ENCODE measurements around the gene POLN.
"Not testable (repeated sequence)": the region's sequence is repeated elsewhere in the genome, so short reads cannot be mapped to it uniquely, and the experiment has no call there.

Gene POLN

DNA sequence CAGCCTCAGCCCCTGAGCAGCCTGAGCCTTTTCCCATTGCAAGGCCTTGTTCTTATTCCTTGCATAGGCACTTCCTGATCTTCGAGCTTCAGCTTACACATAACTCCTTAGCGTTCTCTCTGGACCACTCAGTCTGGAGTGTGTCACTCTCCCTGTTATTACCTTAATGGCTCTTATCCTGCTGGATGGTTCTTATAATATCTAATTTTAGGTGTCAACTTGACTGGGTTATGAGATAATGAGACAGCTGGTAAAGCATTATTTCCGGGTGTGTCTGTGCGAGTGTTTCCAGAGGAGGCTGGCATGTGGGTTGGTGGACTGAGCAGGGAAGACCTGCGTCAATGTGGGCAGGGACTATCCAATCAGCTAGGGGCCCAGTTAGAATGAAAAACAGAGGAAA is 75.7 kb downstream of the POLN start:
- DNase-seq (ENCODE audit: low spot score), result no peak

DNA sequence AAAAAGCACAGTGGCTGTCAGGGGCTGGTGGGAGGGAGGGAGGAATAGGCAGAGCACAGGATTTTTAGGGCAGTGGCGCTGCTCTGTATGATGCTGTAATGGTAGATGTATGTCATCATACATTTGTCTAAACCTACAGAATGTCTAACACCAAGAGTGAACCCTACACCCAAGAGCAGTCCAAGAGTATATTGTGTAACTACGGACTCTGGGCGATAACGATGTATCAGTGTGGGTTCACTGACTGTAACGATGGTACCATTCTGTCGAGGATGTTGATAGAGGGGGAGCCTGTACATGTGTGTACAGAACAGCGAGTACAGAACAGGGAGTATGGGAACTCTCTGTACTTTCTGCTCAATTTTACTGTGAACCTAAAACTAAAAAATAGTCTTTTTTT is 76.5 kb downstream of the POLN start:
- DNase-seq (ENCODE audit: low spot score), result no peak

DNA sequence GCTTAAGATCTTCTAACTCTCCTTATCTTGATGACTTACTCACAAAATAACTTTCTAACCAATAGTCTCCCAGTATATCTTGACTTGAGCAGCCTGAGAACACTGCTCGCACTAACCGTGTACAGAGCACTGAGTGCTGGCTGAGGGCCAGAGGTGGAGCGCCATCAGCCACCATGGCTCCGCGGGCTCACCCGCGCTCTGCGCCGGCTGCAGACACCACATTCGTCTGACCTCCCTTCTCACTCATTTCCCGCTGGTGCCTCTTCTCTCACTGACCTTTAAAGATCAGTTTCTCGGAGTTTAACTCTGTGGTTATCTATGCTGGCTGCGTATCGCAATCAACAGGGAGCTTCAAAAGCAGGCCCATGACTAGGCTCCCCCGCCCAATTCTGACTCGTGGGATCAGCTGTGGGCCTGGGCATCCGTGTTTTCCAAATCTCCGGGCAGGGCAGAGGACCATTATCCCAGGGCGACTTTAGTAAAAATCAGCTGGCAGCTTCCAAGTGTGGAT is 78.6 kb downstream of the POLN start:
- no peak for DNase-seq (ENCODE audit: low spot score)

DNA sequence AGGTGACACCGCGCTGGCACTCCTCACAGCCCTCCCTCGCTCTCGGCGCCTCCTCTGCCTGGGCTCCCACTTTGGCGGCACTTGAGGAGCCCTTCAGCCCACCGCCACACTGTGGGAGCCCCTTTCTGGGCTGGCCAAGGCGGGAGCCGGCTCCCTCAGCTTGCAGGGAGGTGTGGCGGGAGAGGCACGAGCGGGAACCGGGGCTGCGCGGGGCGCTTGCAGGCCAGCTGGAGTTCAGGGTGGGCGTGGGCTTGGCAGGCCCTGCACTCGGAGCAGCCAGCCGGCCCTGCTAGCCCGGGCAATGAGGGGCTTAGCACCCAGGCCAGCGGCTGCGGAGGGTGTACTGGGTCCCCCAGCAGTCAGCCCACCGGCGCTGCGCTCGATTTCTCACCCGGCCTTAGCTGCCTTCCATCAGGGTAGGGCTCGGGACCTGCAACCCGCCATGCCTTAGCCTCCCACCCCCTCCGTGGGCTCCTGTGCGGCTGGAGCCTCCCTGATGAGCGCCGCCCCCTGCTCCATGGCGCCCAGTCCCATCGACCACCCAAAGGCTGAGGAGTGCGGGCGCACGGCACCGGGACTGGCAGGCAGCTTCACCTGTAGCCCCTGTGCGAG is 80.7 kb downstream of the POLN start:
- DNase-seq (ENCODE audit: low spot score), result not testable (repeated sequence)

DNA sequence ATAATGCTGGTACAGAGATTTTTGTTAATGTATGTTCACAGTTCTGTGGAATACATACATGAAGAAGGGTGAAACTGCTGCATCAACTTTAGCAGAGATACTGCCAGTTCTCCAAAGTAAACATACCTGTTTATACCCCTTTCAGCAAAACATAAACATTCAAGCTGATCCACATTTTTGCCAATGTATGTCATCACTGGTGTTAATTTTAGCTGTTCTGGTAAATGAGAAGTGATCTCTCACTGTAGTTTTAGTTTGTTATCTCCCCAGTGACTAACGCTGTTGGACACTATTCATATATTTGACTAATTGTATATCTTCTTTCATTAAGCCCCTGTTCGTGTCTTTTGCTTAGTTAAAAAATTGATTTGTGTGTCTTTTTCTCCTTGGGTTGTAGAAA is 82.0 kb downstream of the POLN start:
- DNase-seq (ENCODE audit: low spot score), result no peak

DNA sequence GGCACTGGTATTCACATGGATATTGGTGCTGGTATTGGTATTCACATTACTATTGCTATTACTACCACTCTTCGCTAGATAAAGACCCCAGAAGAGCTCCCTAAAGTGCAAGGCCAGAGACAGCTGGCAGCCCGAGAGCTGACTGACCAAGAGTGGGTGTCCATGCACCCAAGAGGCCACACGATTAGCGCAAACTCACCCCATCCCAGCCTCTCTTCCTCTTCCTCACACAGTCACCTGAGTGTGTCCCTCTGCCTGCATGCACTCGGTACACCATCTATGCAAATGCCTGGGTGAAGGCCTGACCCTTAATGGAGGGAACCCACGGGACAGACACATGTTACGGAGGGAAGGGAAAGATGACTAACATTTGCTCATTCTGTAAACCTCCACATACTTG is 86.7 kb downstream of the POLN start:
- no peak for DNase-seq (ENCODE audit: low spot score)

DNA sequence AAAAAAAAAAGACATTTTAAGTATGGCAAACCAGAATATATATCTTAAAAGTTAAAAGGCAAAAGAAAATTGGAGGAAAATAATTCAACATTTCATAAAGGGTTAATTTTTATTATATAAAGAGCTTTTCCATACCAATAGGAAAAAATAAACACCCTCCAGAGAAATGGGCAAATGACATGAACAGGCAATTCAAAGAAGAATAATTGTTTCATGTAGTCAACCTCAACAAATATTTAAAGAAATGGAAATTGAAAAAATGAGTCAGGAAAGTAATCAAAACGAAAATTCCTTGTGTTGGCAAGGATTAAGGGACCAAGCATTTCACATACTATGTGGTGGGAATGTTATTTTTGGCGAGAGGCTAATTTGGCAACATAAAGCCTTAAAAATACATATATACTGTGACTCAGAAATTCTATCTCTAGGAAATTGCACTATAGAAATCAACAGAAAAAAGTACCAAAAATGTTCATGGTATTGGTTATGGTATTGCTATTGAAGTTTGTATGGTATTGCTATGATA is 87.6 kb downstream of the POLN start:
- DNase-seq (ENCODE audit: low spot score), result no peak

DNA sequence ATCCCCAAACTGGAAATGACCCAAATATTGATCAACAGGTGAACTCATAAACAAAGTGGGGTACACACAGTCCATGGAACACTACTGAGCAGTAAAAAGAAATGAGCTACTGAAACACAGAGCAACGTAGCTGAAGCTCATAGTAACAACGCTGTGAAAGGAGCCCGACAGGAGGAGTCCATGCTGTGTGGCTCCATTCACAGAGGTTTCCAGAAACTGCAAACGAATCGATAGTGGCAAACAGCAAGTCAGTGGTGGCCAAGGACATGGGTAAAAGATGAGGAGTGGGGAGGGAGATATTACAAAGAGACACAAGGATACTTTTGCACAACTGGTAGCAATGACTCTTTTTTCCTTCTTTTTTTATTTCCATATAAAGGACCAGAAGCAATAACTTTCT is 90.4 kb downstream of the POLN start:
- DNase-seq (ENCODE audit: low spot score), result no peak

DNA sequence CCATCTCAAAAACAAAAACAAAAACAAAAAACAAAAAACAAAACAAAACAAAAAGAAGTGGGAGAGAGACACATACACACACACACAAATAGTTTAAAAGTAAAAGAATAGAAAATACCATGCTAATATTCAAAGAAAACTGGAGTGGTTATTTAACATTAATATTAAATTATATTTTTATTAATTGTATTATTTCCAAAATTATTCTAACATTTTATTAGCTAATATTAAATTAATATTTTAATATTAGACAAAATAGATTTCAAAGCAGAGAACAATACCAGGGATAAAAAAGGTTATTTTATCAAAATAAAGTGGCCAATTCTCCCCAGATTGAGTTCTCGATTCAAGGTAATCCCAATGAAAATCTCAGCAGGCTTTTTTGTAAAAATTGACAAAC is 91.8 kb downstream of the POLN start:
- DNase-seq (ENCODE audit: low spot score), result no peak

DNA sequence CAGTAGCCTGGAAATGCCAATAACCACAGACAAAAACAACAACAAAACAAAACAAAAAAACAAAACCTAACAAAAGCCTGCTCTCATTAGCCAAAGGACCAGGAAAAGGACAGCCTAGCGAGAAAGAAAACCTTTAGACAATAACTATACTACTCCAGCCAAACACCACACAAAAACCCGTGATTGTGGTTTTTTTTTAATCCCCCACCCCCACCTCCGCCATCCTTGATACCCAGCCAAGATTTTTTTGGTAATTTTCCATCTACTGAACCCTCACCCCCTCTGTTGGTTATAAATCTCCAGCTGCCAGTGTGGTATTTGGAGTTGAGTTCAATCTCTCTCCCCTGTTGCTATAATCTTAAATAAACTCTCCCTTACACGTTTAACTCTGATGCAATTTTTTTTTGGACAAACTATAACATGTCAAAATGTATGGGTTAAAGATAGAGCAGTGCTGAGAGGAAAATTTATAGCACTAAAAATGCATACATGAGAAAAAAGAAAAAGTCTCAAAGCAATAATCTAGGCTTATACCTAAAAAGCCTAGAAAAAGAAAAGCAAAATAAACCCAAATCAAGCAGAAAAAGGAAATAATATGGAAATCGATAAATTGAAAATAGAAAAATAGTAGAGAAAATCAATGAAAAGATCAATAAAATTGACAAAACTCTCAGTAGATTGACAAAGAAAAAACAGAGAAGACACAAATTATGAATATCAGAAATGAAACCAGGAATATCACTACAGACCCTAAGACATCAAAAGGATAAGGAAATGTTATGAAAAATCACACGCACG is 99.1 kb downstream of the POLN start:
- no peak for DNase-seq (ENCODE audit: low spot score)

DNA sequence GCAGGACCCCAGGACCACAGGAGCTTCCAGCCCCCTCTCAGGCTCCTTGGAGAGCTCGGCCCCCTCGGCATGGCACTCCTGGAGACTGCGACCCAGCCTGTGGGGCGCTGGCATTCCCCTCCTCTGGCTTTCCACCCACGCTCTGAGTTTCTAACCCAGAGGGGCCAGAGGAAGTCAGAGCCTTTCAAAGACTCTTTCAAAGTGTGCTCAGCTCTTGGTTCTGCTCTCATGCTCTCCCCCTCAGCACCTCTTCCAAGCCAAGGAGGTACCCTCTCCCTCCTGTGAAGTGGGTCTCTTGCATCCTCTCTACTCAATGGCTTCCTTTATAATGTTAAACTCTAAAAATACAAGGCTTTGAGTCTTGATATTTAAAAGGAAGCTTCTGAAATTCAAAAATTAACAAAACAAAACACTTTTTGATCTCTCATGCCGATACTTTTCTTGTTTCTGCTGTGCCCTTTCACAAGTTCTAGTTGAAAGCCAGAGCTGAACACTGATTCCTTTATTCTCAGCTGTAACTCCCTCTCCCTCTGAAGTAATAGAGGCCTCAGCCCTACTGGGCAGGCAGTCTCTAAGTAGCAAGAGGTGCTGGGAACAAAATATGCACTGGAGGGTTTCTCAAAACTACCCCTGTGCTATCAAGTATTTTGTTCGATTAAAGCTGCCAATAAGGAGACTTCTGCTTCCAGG is 100.0 kb downstream of the POLN start:
- no peak for DNase-seq (ENCODE audit: low spot score)

DNA sequence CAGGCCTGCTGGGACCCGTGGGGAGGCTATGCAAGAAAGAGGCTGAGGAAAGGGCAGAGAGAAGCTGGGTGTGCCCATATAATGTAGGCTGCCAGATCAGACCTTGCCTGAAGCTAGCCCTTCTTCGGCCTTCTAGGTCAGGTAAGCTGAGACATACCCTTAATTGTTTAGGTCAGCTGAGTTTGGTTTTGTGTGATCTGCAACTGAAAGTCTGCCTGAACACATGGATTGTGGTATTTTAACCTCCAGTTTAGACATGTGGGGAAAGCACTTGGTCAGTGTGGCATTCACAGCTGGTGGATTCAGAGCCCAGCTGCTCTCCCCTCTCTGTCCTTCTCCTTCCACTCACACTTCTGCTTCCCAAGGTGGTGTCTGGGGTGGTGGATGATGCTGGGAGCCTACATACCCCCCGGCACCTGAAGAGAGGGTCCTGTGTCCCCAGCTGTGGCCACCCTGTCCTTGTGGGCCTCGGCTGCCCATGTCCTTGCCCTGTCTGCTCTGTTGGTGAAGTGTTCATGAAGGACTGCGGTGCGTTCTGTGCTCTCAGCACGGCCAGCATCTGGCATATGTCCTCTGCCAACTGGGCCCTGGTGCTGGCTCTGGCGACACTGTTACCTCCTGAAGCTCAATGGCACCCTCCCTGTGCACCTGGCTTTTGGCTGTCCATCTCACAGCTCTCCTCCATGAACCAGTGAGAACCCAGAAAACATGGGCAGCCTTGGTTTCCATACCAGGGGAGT is 100.7 kb downstream of the POLN start:
- no peak for DNase-seq (ENCODE audit: low spot score)

DNA sequence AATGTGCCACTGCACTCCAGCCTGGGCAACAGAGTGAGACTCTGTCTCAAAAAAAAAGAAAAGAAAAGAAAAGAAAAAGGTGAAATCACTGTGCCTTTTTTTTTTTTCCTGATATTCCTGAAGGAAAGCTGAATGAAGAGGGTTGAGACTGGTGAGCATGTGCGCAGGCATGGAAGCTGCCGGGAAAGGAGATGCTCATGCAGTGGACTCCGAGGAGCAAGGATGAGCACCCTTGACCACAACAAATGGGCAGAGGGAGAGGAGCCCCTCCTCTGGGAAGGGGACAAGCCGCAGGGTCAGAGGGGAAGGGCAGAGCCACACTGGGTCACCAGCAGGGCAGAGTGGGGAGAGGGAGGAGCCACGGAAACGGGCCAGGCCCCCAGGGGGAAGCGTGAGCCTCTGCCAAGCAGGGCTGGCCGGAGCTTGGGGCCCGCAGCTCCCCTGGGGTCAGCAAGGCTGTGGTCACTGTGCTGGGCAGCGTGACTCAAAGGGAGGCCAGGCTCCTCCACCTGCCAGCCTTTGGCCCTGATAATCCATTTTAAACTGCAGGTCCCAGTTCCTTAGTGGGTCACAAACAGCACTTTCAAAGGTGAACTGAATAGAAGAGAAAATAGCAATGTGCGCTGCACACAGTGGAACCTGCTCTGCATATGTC is 102.9 kb downstream of the POLN start:
- no peak for DNase-seq (ENCODE audit: low spot score)

DNA sequence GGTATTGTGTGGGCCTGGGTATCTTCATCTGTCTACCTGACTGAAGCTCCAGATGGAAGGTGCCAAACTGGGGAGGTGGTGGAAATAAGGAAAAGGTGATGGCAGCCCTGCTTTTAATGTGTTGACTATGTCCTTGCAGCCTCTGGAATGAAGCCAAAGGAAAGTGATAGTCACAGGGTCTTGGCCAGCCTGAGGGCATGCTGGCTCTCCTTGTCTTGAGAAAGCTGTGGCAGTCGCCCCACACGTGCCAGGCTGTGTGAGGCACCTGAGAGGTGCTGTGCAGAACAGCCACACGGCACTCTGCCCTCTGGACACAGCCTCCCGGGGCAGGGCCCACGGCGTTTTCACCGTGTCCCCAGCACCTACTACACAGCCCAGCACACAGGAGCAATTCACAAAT is 105.2 kb downstream of the POLN start:
- no peak for DNase-seq (ENCODE audit: low spot score)

DNA sequence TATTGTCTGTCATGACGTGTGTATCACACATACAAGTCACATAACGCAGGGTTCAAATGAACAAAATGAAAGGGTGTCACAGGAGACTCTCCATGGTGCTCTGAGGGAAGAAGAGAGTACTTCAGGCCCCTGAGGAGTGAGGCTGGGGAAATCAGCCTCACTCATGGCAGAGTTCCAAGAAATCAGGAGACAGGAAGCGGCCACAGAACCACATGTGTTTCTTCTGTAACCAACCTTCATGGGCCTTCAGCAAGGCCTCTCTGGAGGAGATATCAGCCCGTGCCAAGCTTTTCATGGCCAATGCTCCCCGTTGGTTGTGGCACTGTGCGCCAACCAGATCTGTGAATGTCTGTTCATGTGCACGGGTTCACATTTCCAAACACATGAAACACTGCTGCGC is 106.8 kb downstream of the POLN start:
- DNase-seq (ENCODE audit: low spot score), result no peak

DNA sequence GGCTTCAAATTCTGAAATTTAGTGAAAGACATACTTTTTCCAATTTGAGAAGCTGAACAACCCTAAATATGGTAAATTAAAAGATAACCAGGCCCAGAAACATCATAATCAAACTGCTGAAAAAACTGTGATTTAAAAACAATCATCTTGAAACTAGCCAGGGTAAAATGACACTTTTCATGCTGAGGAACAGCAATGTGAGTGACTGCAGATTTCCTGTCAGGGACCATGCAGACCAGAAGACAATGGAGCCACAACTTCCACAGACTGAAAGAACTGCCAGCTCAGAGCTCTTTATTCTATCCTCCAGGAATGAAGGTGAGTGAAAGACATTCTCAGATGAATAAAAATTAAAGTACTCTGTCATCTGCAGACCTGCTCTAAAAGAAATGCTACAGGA is 109.5 kb downstream of the POLN start:
- no peak for DNase-seq (ENCODE audit: low spot score)

DNA sequence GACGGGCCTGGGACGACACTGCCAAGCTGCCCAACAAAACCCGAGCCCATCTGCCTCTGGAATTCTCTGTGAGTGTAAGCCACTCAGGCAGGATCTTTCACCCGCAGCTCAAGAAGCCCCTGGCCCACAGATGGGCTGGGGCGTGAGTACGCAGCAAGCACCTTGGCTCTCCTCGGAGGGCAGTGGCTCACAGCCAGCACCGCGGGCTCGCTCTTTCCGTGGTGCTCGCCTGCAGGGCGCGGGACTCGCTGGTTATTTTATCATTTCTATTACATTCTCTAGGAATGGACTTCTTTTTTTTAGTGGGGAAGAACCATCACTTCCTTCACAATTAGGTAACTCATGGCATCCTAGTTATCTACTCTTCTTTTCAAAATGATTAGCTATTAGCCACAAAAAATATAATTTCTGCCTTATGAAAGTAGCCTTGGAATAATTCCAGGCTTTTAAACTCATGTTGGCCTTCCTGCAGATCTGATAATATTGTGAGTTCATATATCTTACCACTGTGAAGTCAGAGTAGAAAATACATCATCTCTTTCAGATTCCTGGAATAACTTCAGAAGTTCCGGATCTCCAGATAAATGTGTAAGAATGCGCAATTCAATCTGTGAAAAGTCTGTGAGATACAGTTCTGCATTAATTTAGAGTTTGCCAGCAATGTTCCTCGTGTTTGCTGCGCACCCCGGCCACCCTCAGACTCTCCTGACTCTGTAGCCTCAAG is 114.2 kb downstream of the POLN start:
- DNase-seq (ENCODE audit: low spot score), result no peak

DNA sequence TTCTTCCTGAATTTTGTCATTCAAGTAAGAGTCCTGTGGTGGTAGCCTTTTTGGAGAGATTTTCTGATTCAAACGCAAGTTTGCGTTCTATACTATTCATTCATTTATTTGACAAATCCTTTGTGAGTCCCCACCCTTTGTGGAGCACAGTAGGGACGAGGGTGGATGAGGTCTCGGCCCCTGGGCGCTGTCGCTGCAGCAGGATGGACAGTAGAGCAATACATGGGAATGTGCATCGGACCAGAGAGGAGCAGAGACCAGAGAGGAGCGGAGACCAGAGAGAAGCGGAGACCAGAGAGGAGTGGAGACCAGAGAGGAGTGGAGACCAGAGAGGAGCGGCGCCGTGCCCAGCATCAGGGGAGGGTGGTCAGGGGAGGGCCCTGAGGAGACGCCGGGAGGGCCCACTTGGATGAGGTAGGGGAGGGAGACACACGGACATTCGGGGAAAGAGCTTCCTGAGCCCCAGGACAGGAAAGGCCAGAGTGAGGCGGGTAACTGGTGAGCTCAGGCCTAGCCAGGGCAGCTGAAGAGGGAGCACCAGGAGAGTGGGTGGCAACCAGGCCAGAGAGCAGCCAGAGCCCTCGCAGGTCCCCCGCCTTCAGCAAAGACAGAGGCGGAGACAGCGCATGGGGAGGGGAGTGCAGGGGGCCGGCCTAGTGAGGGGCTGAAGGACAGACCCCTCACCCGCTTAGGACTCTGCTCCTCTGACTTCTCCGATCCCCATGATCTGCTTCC is 115.4 kb downstream of the POLN start:
- no peak for DNase-seq (ENCODE audit: low spot score)

DNA sequence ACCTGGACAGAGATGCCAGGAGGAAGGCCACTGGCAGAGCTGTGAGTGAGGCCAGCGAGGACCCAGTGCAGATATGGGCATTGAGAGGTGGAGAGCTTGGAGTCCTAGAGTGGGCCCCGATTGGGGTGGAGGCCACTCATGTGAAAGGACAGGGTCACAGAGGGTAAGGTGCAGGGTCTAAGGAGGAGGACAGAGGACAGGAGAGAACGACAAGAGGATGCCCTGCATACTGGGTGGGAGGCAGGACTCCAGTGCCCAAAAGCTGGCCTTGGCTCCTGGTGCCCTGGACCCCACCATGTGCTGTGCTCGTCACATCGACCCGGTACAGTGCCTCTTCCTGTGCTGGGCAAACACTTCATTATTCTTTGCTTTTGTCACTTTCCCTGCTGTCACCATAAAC is 116.1 kb downstream of the POLN start:
- DNase-seq (ENCODE audit: low spot score), result no peak

DNA sequence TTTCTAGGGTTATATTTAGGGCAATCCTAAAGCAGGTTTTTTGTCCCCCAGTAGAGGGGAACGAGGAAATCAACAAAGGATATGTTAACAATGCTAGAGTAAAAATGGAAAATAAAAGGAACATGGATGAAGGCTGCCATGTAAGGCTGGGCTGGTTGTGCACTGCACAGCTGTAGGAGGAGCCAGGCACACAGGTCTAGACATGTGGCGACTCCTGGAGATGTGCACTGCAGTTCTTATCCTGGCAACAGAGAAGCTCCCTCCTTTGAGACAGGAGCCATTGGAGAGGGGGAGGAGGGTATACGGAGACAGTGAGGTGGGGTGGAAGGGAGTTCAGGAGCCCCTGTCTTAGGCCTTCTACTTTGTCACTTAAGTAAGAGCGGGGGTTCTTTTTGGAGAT is 116.9 kb downstream of the POLN start:
- no peak for DNase-seq (ENCODE audit: low spot score)
